ENCODE measurements around the gene NAA25.
"Not testable (repeated sequence)": the region's sequence is repeated elsewhere in the genome, so short reads cannot be mapped to it uniquely, and the experiment has no call there.

The NAA25 gene

DNA sequence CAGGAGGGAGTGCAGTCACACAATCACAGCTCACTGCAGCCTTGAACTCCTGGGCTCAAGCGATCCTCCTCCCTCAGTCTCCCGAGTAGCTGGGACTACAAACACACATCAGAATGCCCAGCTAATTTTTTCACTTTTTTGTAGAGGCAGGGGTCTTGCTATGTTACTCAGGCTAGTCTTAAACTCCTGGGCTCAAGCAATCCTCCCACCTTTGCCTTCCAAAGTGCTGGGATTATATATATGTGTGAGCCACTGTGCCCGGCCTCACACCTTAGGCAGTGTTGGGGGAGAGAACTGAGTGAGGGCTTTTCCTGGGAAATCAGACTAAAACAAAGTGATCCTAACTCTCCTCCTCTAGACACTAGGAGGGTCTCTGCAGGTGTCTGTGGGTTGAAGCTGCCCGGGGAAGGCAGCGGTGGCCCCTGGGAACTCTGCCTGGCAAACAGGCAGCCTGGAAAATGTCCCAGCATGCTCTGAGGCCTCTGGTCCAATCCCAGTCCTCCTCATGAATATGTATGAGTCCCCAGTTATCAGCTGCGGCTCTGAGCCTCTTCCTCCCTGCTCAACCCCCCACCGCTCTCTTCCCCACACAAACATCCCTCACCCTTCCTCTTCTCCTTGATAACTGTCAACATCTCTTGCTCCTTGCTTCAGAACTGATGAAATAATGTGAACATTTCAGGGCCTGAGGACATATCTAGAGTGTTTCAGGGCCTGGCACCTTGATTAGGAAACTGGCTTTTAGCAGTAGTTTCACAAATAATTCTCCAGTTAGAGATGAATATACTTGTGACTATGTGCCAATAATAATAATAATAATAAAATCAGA is 7.9 kb upstream of the NAA25 start:
- DNase-seq, result no peak

GRCh38 chr12:112115259-112116045 is 6.9 kb upstream of the NAA25 start:
- DNase-seq, result no peak

DNA sequence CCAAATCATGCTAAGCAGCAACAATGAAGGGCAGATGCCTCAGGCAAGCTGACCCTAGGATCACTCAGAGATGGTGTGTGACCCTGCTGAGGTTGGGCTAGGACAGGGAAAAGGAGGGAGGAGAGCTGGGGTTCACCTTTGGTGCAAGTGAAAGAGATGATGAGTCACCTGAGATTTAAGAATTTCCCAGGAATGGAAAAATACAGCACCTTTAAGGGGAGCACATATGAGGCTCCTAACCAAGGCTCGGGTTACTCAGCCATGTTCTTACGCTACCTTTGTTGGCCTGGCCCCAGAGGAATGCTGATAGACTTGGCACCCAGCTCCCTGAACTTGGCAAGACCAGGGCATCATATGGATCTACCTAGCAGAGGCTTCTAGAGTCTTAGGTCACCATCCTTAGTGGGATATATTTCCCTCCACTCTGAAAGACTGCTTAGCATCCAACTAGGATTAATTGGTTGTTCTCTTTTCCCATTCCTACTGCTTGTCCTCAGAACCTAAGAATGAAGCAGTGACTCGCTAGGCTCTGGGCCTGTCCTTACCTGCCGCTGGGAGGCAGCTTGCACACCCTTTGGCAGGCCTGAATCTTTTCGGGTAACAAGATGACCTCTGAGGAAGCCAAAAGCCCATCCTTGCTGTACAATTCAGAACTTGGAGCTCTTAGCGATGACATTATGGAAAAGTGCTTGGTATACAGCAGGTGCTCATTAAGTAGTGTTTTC is 4.0 kb upstream of the NAA25 start:
- no peak for DNase-seq

DNA sequence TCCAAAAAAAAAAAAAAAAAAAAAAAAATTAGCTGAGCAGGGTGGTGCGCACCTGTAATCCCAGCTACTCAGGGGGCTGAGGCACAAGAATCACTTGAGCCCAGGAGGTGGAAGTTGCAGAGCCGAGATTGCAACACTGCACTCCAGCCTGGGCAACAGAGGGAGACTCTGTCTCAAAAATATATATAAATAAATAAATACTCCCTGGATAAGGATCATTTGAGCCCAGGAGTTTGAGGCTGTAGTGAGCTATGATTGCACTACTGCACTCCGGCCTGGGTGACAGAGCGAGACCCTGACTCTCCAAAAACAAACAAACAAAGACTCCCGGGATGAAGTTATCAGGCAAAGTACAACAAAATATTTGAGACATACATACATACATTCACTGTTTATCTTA is 3.3 kb upstream of the NAA25 start:
- DNase-seq, result no peak

DNA sequence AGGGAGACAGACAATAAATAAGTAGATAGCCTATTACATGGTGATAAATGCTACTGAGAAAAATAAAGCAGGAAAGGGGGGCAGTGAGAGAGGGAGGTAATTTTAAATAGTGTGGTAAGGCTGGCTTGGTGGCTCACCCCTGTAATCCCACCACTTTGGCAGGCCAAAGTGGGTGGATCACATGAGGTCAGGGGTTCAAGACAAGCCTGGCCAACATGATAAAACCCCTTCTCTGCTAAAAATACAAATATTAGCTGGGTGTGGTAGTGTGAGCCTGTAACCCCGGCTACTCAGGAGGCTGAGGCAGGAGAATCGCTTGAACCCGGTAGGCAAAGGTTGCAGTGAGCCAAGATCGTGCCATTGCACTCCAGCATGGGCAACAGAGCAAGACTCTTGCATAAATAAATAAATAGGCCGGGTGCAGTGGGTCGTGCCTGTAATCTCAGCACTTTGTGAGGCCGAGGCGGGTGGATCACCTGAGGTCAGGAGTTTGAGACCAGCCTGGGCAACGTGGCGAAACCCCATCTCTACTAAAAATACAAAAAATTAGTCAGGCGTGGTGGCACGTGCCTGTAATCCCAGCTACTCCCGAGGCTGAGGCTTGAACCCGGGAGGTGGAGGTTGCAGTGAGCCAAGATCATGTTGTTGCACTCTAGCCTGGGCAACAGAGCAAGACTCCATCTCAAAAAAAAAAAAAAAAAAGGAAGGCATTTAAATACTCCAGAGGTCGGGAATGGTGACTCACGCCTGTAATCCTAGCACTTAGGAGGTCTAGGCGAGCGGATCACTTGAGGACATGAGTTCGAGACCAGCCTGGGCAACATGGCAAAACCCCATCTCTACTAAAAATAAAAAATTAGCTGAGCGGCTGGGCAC is 2.4 kb upstream of the NAA25 start:
- not testable (repeated sequence) for DNase-seq

DNA sequence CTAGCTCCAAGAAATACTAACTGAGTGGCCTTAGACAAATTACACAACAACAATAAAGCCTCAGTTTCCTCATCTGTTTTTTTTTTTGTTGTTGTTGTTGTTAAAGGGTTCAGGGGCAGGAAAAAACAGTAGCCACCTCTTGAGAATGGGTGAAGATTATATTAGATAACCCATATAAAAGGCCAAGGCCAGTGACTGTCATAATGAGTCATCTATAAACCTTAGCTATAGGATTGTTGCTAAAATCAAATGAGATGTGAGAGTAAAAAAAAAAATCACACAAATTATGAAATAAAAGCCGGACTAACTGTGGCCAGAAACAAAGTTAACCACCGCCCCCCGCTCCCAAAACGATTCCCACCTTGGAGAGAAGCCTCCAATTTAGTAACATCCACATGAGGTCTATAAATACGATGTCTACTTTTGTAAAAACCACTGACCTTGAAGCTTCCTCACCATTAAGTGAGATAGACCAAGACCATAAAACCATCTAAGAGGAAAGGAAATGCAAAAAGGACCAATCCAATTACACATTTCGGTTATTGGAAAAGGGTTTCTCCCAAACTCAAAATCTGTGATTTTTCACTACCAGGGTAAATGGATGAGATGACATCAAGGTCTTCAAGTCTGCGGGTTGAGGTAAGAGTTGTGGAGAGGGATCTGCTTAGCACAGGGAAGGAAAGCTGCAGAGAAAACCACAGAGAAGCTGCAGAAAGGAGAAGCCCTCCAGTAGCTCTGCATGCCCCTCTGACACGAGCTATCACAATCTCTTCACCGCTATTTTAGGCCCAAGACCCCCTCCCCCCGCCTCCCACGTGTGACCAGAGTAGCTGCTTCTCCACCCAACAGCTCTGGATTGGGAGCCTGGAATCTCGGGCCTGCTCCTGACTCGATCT is 1.0 kb downstream of the NAA25 start:
- no peak for DNase-seq

GRCh38 chr12:112105891-112106290 is 2.7 kb downstream of the NAA25 start:
- DNase-seq, result no peak

DNA sequence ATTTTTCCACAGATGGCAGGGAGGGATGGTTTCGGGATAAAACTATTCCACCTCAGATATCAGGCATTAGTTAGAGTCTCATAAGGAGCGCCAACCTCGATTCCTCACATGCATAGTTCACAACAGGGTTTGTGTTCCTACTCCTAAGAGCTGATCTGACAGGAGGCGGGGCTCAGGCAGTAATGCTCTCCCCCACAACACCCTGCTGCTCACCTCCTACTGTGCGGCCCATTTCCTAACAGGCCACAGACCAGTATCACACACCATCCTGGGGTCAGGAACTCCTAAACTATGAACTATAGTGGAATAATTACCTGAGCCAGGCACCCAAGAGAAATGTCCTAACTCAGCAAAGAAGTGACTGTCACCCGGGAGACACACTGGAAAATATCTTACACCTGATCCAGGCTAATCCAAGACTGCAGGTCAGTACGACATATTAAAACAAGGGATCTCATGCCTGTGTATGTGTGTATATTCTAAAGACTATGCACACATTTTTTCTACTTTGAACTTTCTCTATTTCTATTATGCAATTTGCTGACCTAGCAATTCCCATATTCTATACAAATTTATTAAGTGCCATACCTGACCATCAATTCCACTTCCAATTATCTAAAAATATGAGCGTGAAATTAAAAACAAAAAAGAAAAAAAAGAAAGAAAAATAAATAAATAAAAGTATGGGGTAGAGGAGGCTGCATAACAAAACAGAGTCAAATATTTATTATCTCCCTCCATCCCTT is 4.7 kb downstream of the NAA25 start:
- no peak for DNase-seq

DNA sequence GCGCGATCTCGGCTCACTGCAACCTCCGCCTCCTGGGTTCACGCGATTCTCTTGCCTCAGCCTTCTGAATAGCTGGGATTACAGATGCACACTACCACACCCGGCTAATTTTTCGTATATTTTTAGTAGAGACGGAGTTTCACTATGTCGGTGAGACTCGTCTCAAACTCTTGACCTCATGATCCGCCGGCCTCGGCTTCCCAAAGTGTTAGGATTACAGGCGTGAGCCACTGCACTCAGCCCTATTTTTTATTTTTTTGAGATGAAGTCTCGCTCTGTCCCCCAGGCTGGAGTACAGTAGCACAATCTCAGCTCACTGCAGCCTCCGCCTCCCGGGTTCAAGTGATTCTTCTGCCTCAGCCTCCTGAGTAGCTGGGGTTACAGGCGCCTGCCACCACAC is 5.8 kb downstream of the NAA25 start:
- not testable (repeated sequence) for DNase-seq

DNA sequence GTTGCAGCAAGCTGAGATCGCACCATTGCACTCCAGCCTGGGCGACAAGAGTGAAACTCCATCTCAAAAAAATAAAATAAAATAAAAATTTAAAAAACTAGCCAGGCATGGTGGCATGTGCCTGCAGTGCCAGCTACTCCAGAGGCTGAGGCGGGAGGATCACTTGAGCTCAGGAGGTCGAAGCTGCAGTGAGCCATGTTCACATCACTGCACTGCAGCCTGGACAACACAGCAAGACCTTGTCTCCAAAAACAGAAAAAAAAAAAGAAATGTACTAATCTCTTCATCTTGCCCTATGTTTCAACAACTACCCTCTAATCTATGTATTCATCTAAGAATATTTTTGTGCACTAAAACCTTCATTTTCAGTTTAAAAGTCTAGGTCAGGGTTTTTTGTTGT is 6.5 kb downstream of the NAA25 start:
- DNase-seq, result no peak

DNA sequence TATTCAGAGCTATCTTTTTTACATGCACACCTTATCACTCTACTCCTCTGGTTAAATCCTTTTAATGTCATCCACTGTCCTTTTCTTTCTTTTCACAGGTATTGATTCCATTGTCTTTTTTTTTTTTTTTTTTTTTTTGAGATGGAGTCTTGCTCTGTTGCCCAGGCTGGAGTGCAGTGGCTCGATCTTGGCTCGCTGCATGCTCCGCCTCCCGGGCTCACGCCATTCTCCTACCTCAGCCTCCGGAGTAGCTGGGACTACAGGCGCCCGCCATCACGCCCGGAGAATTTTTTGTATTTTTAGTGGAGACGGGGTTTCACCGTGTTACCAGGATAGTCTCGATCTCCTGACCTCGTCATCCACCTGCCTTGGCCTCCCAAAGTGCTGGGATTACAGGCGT is 8.1 kb downstream of the NAA25 start:
- DNase-seq, result not testable (repeated sequence)

DNA sequence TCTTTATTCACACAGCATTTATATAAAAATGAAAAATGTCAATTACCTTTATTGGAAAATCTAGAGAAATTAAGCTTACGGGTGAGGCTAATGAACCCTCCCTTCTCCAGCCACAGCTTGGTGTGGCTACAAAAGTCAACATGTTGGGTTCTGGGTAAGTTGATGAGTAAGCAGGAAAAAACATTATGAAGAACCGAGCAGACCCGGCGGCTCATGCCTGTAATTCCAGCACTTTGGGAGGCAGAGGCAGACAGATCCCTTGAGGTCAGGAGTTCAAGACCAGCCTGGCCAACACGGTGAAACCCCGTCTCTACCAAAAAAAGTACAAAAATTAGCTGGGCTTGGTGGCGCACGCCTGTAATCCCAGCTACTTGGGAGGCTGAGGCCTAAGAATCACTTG is 10.9 kb downstream of the NAA25 start:
- no peak for DNase-seq

- DNase-seq, result no peak
Measured at GRCh38 chr12:112096667-112097066, 11.9 kb downstream of the NAA25 start.

DNA sequence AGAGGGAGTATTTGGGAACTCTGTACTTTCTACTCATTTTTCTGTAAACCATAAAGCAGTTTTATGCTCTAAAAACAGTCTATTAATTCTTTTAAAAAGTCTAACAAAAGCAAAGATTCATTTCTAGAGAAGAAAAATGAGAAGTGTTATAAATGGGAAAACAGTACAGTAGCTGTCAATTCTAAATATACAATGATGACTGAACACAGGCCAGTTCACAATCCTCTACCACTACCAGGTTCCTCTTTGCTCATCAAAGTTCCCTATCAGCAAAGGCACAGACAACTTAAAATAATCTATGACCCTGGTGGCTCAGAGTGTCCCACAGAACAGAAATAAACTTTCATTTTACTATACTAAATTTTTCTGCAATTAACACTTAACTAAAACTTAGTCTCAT is 12.5 kb downstream of the NAA25 start:
- DNase-seq, result no peak

- DNase-seq, result no peak
Measured at GRCh38 chr12:112091563-112091962, 17.0 kb downstream of the NAA25 start.

- no peak for DNase-seq
Measured at GRCh38 chr12:112087851-112088250, 20.7 kb downstream of the NAA25 start.

GRCh38 chr12:112087055-112087850 is 21.3 kb downstream of the NAA25 start:
- DNase-seq, result no peak

DNA sequence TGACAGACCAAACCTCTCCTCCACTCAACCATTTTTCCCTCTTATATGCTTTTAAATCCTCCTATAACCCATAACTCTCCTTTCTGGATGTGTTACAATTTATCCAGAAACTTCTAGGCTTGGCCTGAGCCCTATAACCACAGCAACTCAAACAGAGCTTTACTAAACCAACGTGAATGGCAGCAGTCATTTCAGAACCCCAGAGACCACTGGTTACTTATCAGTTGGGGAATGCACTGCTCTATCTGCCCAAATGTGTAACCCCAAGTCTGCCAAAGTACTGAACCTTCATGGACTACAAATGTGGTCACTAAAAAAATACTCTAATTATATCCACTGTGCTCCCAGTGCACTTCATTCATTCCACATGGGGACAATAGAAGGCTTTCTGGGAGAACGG is 42.0 kb downstream of the NAA25 start:
- DNase-seq, result no peak

GRCh38 chr12:112063273-112063672 is 45.3 kb downstream of the NAA25 start:
- no peak for DNase-seq

- DNase-seq, result no peak
Measured at GRCh38 chr12:112061137-112061536, 47.4 kb downstream of the NAA25 start.
